HG03378 (cell line): ENCODE results near the gene EVI5L.
A peak's percentile ranks its signal among the peaks of the same experiment; 100 is the strongest.

Experiments used
- ATAC-seq: cut with Tn5 transposase; IDR thresholded peaks from one replicate; pipeline ENCODE4 v1.9.1; 2021; ENCODE audit warnings: mild to moderate bottlenecking, moderate library complexity; ENCODE audit not compliant: unreplicated experiment

EVI5L gene

GRCh38 chr19:7859831-7860713, 30.1 kb downstream of the EVI5L start:
- no peak for ATAC-seq

- no peak for ATAC-seq
These were observed 30.9 kb downstream of the EVI5L start for GRCh38 chr19:7860714-7861618.

- no peak for ATAC-seq
These were observed 31.8 kb downstream of the EVI5L start for GRCh38 chr19:7861619-7862412.

GRCh38 chr19:7862413-7862951, 32.5 kb downstream of the EVI5L start:
- no peak for ATAC-seq

- no peak for ATAC-seq
These were observed 33.3 kb downstream of the EVI5L start for GRCh38 chr19:7863157-7863970.

- no peak for ATAC-seq
These were observed 34.1 kb downstream of the EVI5L start for GRCh38 chr19:7863971-7864689.

- no peak for ATAC-seq
These were observed 34.7 kb downstream of the EVI5L start for GRCh38 chr19:7864690-7865074.

- no peak for ATAC-seq
These were observed 35.4 kb downstream of the EVI5L start for GRCh38 chr19:7865262-7865911.

- no peak for ATAC-seq
These were observed 36.5 kb downstream of the EVI5L start for GRCh38 chr19:7866399-7867091.

- ATAC-seq, result no peak
These were observed 37.2 kb downstream of the EVI5L start for GRCh38 chr19:7867092-7867844.

- ATAC-seq, result no peak
These were observed 38.3 kb downstream of the EVI5L start for GRCh38 chr19:7868326-7868670.

- ATAC-seq, result peak; percentile 47
These were observed 38.8 kb downstream of the EVI5L start for GRCh38 chr19:7868671-7869452.

GRCh38 chr19:7869453-7869909, 39.5 kb downstream of the EVI5L start:
- ATAC-seq, result peak; percentile 43

GRCh38 chr19:7869910-7870511, 40.0 kb downstream of the EVI5L start:
- no peak for ATAC-seq

GRCh38 chr19:7870571-7871436, 40.8 kb downstream of the EVI5L start:
- ATAC-seq, result no peak
